Ovary (tissue), 9 donors: ENCODE measurements around the gene DPY19L1. TPM values are rescaled to one million over a fixed set of nuclear protein-coding genes. Genes with fewer than 3 reads are reported as not detected.
"Not testable (repeated sequence)": the region's sequence is repeated elsewhere in the genome, so short reads cannot be mapped to it uniquely, and the experiment has no call there.

Source experiments
- DNase-seq, 5 donors: peaks; one replicate each; pipeline ENCODE4 v3.0.0-alpha.2; 2019 to 2020
- H3K27ac ChIP-seq, 2 donors: fragments of 200-600 bp; one replicate each; pipeline versions ENCODE4 v1.5.1 to v1.8.0; 2019 to 2022
- H3K27me3 ChIP-seq: fragments of 200-600 bp; one replicate; pipeline ENCODE4 v1.8.0; 2022
- H3K36me3 ChIP-seq: fragments of 200-600 bp; sonication (generic); one replicate; pipeline ENCODE4 v1.5.1; 2019
- H3K4me1 ChIP-seq: one replicate; pipeline ENCODE4 v1.8.1; 2013; ENCODE audit warnings: mild to moderate bottlenecking, moderate library complexity; ENCODE audit not compliant: insufficient read depth
- H3K4me3 ChIP-seq: fragments of 200-600 bp; sonication (generic); one replicate; pipeline ENCODE4 v1.5.1; 2017
- H3K9me3 ChIP-seq, 2 donors: fragments of 200-600 bp in 1 of 2; sonication (generic) in 1 of 2; one replicate each; pipeline versions ENCODE4 v1.5.1 to v1.8.1; 2013 to 2019; ENCODE audit warnings: mild to moderate bottlenecking in 1 of 2, moderate library complexity in 1 of 2
- EP300 ChIP-seq: sonication (generic); formaldehyde crosslinking; IDR thresholded peaks from one replicate; pipeline ENCODE4 v1.6.1; 2017; ENCODE audit warnings: antibody characterized with exemption
- POLR2A ChIP-seq: fragments of 450-650 bp; IDR thresholded peaks from one replicate; pipeline ENCODE4 v1.6.1; 2017; ENCODE audit warnings: antibody characterized with exemption, mild to moderate bottlenecking, moderate library complexity
- WGBS, 3 donors: extraction: QIAGEN DNeasy Blood & Tissue Kit in 1 of 3; methylation state at CpG; one replicate each; pipeline versions ENCODE4 v1.1.5 to v1.1.7; 2013 to 2017; 5-methylcytosine and 5-hydroxymethylcytosine counted together
- intact Hi-C, 4 donors: fragments of 100-400 bp; cut with DNase I; formaldehyde crosslinking; loops; one replicate each; pipeline versions ENCODE4 v1.11.0 to v1.15.1; 2022 to 2023
- polyA plus RNA-seq, 2 donors: library from polyadenylated mRNA; stranded (reverse); fragments of 200-250 nt in 1 of 2; fragments of 350-450 nt in 1 of 2; fragmentation: Illumina TruSeq in 1 of 2; extraction: RNeasy Lipid Tissue Mini Kit (QIAGEN cat#74804) in 1 of 2; gene quantifications; one replicate each; pipeline ENCODE4 v1.2.3, GENCODE V29; 2013 to 2014
- total RNA-seq, 7 donors: library from RNA; depleted of rRNA in 2 of 7; stranded (reverse); fragments of >200 nt in 2 of 7; fragmentation: NEBNext Ultra II Directional in 3 of 7; extraction: Animal tissue kit (Norgen Biotek cat#: 25700) in 3 of 7; gene quantifications; one replicate each; pipeline versions ENCODE4 v1.1.0 to v1.2.4, GENCODE V29; 2016 to 2023
- TF ChIP-seq, protein P1 (sequence below), 3 donors: fragments of 450-650 bp in 2 of 3; fragments of 200-600 bp in 1 of 3; IDR thresholded peaks; one replicate each; pipeline versions ENCODE4 v1.5.1 to v1.8.0; 2016 to 2022; ENCODE audit warnings: antibody characterized with exemption in 3 of 3, mild to moderate bottlenecking in 1 of 3
- donor health status: DM: no; HTN: no; CAD: no; lungs with moderate emphysema.
- donor health status: DM: no; HTN: no; CAD: no.
- donor health status: Bipolar disorder and iron deficiency.
- donor health status: DM: yes; HTN: yes; CAD: no.
- donor health status: DM: no; HTN: no; CAD: no.
- donor health status: DM: yes; HTN: yes; CAD: no.

Gene DPY19L1
- total and polyA plus RNA-seq, 9 donors, result 8.1 to 32.7 (median 17.8) TPM

DNA sequence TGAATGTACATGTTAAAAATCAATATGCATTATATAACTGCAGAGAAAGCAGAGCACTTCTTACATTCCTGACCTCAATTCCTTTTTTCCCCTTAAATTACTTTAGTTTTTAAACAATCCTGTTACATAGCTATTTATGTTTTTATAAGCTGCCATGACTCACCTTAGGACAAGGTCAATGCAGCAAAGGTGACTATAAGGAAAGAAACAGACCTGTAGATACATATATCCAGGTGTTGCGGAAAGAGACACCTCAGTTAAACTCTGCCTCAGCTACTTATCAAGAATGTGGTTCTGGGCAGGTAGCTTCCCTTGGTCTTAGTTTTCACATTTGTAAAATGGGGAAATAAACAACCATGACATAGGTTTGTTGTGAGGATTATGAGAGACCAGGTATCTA is 105.5 kb downstream of the DPY19L1 start:
- Histone ChIP-seq H3K4me1 (no peaks in the 10 kb centered on the region), H3K9me3 (no peaks in the 10 kb centered on the region), H3K27me3 (no peaks in the 10 kb centered on the region), H3K27ac (no peak overlapping the region), H3K36me3 (no peaks in the 10 kb centered on the region), H3K4me3 (no peak overlapping the region)
- DNase-seq, result no peak
- WGBS, 3 donors, result 94 to 100% (median 97%) methylated on average over 1 of the region's 1 CpG
- no peak for TF ChIP-seq EP300
- TF ChIP-seq, protein P1, sequence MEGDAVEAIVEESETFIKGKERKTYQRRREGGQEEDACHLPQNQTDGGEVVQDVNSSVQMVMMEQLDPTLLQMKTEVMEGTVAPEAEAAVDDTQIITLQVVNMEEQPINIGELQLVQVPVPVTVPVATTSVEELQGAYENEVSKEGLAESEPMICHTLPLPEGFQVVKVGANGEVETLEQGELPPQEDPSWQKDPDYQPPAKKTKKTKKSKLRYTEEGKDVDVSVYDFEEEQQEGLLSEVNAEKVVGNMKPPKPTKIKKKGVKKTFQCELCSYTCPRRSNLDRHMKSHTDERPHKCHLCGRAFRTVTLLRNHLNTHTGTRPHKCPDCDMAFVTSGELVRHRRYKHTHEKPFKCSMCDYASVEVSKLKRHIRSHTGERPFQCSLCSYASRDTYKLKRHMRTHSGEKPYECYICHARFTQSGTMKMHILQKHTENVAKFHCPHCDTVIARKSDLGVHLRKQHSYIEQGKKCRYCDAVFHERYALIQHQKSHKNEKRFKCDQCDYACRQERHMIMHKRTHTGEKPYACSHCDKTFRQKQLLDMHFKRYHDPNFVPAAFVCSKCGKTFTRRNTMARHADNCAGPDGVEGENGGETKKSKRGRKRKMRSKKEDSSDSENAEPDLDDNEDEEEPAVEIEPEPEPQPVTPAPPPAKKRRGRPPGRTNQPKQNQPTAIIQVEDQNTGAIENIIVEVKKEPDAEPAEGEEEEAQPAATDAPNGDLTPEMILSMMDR (IDR thresholded peaks at IDR 0.05), result no peak
- TF ChIP-seq POLR2A, result no peak
- intact Hi-C loops, result no loop called here

GRCh38 chr7:34929783-34930182 is 107.5 kb downstream of the DPY19L1 start:
- DNase-seq, H3K4me1 ChIP-seq, H3K27me3 ChIP-seq, H3K4me3 ChIP-seq, H3K9me3 ChIP-seq, H3K36me3 ChIP-seq, H3K27ac ChIP-seq, intact Hi-C loops: not testable (repeated sequence)
- WGBS, 3 donors, result 83 to 90% (median 88%) methylated on average over 6 of the region's 6 CpGs

DNA sequence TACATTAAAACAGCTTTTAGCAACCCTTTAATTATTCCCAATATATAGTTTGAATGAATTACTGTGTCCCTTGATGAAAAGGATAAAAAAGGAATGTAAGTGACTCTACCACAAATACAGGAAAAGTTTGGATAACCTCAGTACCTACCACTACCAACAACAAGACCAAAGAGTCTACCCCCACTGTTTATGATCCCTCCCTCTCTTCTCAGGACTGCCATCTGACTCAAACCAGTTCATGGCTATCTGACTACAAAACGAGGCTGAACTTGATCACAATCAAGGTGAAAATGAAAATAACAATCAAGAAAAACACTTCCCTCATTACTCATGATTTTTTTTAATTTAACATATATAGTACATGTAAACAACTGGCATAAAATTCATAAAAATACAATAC is 108.7 kb downstream of the DPY19L1 start:
- TF ChIP-seq POLR2A (no peak), EP300 (no peak)
- TF ChIP-seq, protein P1 (IDR thresholded peaks at IDR 0.05), result no peak
- intact Hi-C loops, result no loop called here
- Histone ChIP-seq H3K27me3 (no peaks in the 10 kb centered on the region), H3K4me1 (no peaks in the 10 kb centered on the region), H3K36me3 (no peaks in the 10 kb centered on the region), H3K4me3 (no peak overlapping the region), H3K27ac (no peak overlapping the region), H3K9me3 (no peaks in the 10 kb centered on the region)
- 52 to 71% (median 63%) methylated on average over 1 of the region's 1 CpG for WGBS, 3 donors
- no peak for DNase-seq

DNA sequence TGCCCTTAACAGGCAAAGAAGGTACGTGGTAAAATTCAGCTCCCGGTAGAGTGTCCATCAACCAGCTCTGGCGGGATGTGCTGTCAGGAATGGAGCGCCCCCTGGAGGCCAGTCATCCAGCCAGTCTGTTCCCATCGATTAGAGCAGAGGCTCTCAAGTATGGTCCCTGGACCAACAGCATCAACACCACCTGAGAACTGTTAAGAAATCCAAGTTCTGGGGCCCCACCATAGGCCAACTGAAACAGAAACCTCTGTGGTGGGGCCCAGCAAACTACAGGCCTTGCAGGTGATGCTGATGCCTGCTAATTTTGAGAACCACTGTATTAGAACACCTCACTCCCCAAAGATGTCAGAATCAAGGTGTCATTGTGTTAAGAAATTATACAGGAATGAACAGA is 109.2 kb downstream of the DPY19L1 start:
- 50 to 63% (median 54%) methylated on average over 5 of the region's 5 CpGs for WGBS, 3 donors
- no peaks in the 10 kb centered on the region for H3K4me1 ChIP-seq

DNA sequence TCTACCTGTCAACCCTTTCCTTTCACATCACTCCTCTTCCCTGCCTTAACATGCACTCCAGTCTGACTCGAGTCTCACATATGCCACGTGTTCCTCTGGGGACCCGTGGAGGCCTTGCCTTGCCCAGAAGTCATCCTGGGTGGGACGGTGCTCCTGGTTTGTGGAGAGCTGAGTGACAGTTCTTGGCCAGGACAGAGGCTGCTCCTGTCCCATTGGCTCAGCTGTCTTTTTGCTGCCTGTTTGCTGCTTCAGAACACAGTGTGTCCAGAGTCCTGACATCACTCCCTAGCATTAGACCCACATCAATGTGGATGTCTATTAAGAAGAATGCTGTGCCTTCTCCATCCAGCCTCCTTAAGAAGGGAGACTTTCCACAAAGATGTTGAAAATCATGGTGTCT is 116.8 kb downstream of the DPY19L1 start:
- 83 to 90% (median 89%) methylated on average over 4 of the region's 4 CpGs for WGBS, 3 donors
- H3K9me3 ChIP-seq, H3K4me1 ChIP-seq, DNase-seq, H3K27ac ChIP-seq, intact Hi-C loops, H3K4me3 ChIP-seq, H3K27me3 ChIP-seq, H3K36me3 ChIP-seq: not testable (repeated sequence)

More for the DNA sequence above, 109.2 kb downstream of the DPY19L1 start:
- Histone ChIP-seq H3K9me3 (no peaks in the 10 kb centered on the region), H3K27me3 (no peaks in the 10 kb centered on the region), H3K4me3 (no peak overlapping the region), H3K27ac (no peak overlapping the region), H3K36me3 (no peaks in the 10 kb centered on the region)
- TF ChIP-seq POLR2A (no peak), EP300 (no peak)
- TF ChIP-seq, protein P1 (IDR thresholded peaks at IDR 0.05), result no peak
- intact Hi-C loops, result no loop called here
- DNase-seq, result no peak

- DNase-seq, H3K27me3 ChIP-seq, H3K36me3 ChIP-seq, H3K27ac ChIP-seq, intact Hi-C loops, H3K4me3 ChIP-seq, H3K4me1 ChIP-seq, H3K9me3 ChIP-seq: not testable (repeated sequence)
- WGBS, 3 donors, result 51 to 55% (median 54%) methylated on average over 2 of the region's 2 CpGs
Observed at GRCh38 chr7:34919038-34919437, 118.2 kb downstream of the DPY19L1 start.

- H3K27ac ChIP-seq, H3K4me1 ChIP-seq, H3K4me3 ChIP-seq, H3K9me3 ChIP-seq, H3K27me3 ChIP-seq, H3K36me3 ChIP-seq, intact Hi-C loops, DNase-seq: not testable (repeated sequence)
- 8 to 23% (median 23%) methylated on average over 5 to 6 of the region's 6 CpGs for WGBS, 3 donors
Observed at GRCh38 chr7:34918198-34918861, 119.0 kb downstream of the DPY19L1 start.

GRCh38 chr7:34917515-34917914 is 119.8 kb downstream of the DPY19L1 start:
- intact Hi-C loops, DNase-seq, H3K27ac ChIP-seq: not testable (repeated sequence)

More at GRCh38 chr7:34917515-34917914, 119.8 kb downstream of the DPY19L1 start:
- 81 to 84% (median 82%) methylated on average over 4 of the region's 4 CpGs for WGBS, 3 donors
- not testable (repeated sequence) for H3K9me3 ChIP-seq, H3K4me3 ChIP-seq, H3K4me1 ChIP-seq, H3K36me3 ChIP-seq, H3K27me3 ChIP-seq
